G401 (cell line): ENCODE data around the gene SSBP2. TPM values are rescaled to one million over a fixed set of nuclear protein-coding genes. Genes with fewer than 3 reads are reported as not detected.

Source experiments
- DNase-seq: peaks from one replicate; pipeline ENCODE4 v3.0.0-alpha.2; 2015; ENCODE audit warnings: low spot score
- in situ Hi-C: cut with HindIII; loops from 2 replicates; pipeline ENCODE4 v1.10.0; 2016; ENCODE audit warnings: low sequenced_read_pairs, mixed read lengths
- total RNA-seq: library from RNA; depleted of rRNA; stranded (reverse); fragments of >200 nt; shearing (Covaris generic); gene quantifications from 2 replicates; pipeline ENCODE4 v1.2.3, GENCODE V29; 2014; rRNA removed

Gene SSBP2
- total RNA-seq, 1 experiment from 2014 or later, result 23.7 TPM

DNA sequence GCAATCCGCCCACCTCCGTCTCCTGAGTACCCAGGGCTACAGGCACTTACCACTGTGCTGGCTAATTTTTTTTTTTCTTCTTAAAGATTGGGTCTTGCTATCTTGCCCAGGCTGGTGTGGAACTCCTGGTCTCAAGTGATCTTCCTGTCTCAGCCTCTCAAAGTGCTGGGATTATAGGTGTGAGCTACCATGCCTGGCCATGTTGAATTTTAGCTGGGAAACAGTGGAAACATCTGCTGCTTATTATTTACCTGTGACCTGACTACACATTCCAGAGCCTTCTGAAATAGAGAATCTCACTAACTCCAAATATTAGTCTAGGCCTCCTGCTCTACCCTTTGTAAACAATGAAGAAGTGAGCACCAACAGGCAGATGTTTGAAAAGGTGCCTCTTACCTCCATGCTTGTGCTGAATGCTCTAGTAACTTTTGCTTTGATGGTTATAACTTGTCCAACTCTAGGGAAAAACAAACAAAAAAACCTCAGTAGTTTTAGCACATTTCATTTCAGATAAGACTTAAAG lies 379.5 kb downstream of the SSBP2 start:
- in situ Hi-C loops, result no loop called here
- DNase-seq, result no peak

DNA sequence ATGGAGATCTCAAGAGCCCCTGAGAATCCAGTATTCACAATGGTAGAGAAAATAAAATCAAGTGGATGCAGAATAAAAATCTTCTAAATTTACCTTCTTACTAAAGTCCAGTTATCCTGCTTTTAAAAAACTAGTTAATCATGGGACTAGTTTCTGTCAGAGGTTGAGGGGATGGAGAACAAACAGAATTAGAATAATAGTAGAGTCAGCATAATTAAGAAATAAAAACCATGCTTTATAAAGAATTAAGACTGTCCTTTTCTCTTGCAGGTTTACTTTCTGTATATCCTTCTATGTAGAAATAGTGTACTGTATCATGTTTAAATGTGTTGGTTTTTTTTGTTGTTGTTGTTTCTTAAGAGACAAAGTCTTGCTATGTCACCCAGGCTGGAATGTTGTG lies 380.0 kb downstream of the SSBP2 start:
- in situ Hi-C loops, result no loop called here
- DNase-seq, result no peak

DNA sequence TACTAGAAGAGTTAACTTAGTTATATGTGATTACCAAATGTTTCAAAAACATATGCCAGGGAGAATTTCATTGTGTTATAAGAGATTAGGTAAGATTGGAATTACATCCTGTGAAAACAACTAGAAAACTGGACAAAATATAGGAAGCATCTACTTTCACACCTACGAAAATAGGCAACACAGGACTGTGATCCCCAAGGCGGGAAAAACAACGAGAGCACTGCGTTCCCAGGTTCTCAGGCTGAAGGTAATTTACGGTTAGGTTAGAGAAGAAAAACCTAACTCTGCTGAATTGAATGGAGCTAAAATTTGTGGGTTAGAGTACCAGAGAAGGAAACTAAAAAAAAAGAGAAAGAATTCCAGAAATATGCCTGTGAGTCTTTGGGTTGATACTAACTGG lies 385.4 kb downstream of the SSBP2 start:
- no peak for DNase-seq
- in situ Hi-C loops, result no loop called here

DNA sequence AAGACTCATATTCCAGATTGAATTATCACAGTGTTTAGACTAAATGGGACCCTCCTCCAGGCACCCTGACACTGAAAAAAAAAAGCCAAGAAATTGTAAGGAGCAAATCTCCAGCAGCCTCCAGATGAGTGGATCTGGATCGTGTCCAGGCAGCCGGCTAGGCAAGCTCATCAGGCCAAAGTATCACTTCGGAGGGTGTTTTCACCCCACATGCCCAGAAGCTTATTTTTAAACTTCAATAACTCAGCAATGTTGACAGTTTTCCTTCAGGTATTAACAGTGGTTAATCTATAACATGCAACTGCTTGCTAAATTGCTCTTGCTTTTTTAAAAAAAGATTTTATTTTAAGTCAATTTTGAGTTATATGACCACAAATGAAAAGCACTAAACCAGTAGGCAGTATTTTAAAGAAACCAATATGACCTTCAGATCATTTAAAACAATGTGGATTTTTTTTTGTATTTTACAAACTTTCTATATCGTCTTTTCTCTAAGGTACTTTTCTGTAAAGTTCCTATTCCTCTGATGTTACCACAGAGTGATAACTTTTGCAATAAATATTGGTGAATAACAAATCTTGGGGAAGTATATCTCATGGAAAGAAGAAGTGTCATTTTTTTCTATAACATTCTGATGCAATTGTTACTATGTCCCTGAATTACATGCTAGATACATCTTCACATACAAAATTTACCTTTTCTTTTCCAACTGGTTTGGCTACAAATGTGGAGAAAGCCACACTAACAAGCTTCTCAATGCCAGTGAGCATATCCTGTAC lies 387.6 kb downstream of the SSBP2 start:
- DNase-seq, result no peak
- in situ Hi-C loops, result no loop called here

Other genes with a start within 250 kb of the SSBP2 start
- gene ATG10, start 220.9 kb upstream of the SSBP2 start, total RNA-seq, result 16.1 and 29.3 TPM in 2 replicates